Parathyroid adenoma (tissue), 2 donors: ENCODE results near the gene CKAP4.

Experiments used
- H2AFZ ChIP-seq: fragments of 300-600 bp; sonication (generic); one replicate; pipeline ENCODE4 v1.7.0; 2017; ENCODE audit warnings: antibody characterized with exemption, mild to moderate bottlenecking
- H3K27ac ChIP-seq: fragments of 300-600 bp; sonication (generic); one replicate; pipeline ENCODE4 v1.7.0; 2017
- H3K27me3 ChIP-seq: fragments of 300-600 bp; sonication (generic); one replicate; pipeline ENCODE4 v1.7.0; 2017; ENCODE audit warnings: low read length; ENCODE audit not compliant: control insufficient read depth, insufficient read depth
- H3K36me3 ChIP-seq: fragments of 300-600 bp; sonication (generic); one replicate; pipeline ENCODE4 v1.7.0; 2017; ENCODE audit warnings: low read length; ENCODE audit not compliant: control insufficient read depth, insufficient read depth
- H3K4me1 ChIP-seq: fragments of 300-600 bp; sonication (generic); one replicate; pipeline ENCODE4 v1.7.0; 2017; ENCODE audit warnings: control low read depth
- H3K4me2 ChIP-seq: fragments of 300-600 bp; sonication (generic); one replicate; pipeline ENCODE4 v1.7.0; 2017; ENCODE audit warnings: low read length
- H3K4me3 ChIP-seq: fragments of 300-600 bp; sonication (generic); one replicate; pipeline ENCODE4 v1.7.0; 2017; ENCODE audit warnings: low read depth, low read length
- H3K79me2 ChIP-seq: fragments of 300-600 bp; sonication (generic); one replicate; pipeline ENCODE4 v1.7.0; 2017; ENCODE audit warnings: control low read depth
- H3K9ac ChIP-seq: fragments of 300-600 bp; sonication (generic); one replicate; pipeline ENCODE4 v1.7.0; 2017; ENCODE audit warnings: mild to moderate bottlenecking
- H3K9me3 ChIP-seq: fragments of 300-600 bp; sonication (generic); one replicate; pipeline ENCODE4 v1.7.0; 2017; ENCODE audit warnings: low read length; ENCODE audit not compliant: control insufficient read depth
- TF ChIP-seq, protein P1 (sequence below): fragments of 300-600 bp; sonication (generic); IDR thresholded peaks from one replicate; pipeline ENCODE4 v1.7.0; 2017; ENCODE audit warnings: antibody characterized with exemption, mild to moderate bottlenecking
- donor health status: primary hyperparathyroidism.

CKAP4 gene

DNA sequence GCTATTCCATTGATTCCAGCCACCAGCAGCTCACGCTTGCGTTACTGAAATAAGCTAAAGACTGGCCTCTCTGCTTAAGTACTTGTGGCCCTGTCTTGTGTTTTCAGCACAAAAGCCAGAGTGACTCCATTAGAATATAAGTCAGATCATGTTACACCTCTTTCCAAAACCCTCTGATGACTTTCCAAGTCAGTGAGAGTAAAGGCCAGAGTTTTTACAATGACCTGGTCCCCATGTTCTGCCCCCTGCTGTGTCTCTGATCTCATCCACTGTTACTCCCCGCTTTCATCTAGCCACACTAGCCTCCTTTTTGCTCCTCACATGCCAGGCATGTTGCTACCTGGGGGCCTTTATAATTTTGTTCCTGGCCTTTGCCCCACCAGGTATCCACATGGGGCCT lies 6.9 kb upstream of the CKAP4 start:
- no peaks in the 10 kb centered on the region for H3K4me1 ChIP-seq
- no peak overlapping the region for H3K9ac ChIP-seq
- no peaks in the 10 kb centered on the region for H3K9me3 ChIP-seq
- peak overlapping the region; percentile 1 for H2AFZ ChIP-seq
- H3K27ac ChIP-seq: no peak overlapping the region
- no peak overlapping the region for H3K4me3 ChIP-seq
- TF ChIP-seq, protein P1, sequence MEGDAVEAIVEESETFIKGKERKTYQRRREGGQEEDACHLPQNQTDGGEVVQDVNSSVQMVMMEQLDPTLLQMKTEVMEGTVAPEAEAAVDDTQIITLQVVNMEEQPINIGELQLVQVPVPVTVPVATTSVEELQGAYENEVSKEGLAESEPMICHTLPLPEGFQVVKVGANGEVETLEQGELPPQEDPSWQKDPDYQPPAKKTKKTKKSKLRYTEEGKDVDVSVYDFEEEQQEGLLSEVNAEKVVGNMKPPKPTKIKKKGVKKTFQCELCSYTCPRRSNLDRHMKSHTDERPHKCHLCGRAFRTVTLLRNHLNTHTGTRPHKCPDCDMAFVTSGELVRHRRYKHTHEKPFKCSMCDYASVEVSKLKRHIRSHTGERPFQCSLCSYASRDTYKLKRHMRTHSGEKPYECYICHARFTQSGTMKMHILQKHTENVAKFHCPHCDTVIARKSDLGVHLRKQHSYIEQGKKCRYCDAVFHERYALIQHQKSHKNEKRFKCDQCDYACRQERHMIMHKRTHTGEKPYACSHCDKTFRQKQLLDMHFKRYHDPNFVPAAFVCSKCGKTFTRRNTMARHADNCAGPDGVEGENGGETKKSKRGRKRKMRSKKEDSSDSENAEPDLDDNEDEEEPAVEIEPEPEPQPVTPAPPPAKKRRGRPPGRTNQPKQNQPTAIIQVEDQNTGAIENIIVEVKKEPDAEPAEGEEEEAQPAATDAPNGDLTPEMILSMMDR: no peak
- no peaks in the 10 kb centered on the region for H3K36me3 ChIP-seq
- no peaks in the 10 kb centered on the region for H3K27me3 ChIP-seq
- H3K4me2 ChIP-seq: no peak overlapping the region
- no peaks in the 10 kb centered on the region for H3K79me2 ChIP-seq

DNA sequence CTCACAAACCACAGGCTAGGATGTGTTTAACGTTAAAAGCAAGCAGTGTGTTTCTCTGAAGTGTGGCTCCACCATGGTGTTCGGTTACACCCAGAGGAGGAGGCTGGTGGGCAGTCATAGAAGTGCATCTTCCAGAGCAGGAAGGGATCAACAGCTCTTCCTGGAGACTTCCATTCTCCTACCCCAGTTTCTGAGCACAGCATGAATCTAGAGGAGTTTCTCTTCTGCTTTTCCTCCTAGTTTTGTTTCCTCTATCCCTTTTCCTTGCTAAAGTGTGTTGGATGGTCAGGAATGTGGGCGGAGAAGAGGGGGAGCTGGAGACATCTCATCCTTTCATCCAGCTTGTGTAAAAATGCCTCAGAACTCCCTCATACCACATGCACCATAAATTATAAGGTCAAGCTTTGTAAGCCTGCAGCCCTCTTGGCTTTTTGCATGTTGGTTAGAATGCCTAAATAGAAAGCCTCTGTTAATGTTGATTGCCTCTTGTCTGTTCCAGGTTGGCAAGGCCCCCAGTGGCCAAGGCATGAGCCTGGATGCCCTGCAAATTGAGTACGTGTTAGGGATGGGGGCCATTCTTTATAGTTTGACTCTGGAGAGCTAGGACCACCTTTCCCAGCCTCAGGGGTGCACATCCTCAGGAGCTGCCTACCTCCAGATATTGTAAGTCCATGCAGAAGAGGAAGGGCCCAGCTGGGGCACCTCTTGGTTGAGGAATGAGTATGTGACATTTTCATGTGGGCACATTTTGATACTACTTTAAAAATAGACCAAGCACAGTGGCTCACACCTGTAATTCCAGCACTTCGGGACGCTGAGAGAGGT lies 4.0 kb upstream of the CKAP4 start:
- no peaks in the 10 kb centered on the region for H3K27me3 ChIP-seq
- H3K79me2 ChIP-seq: no peaks in the 10 kb centered on the region
- H2AFZ ChIP-seq: no peak overlapping the region
- H3K27ac ChIP-seq: no peak overlapping the region
- no peak overlapping the region for H3K4me3 ChIP-seq
- TF ChIP-seq, protein P1: no peak
- H3K36me3 ChIP-seq: no peaks in the 10 kb centered on the region
- no peaks in the 10 kb centered on the region for H3K4me1 ChIP-seq
- H3K4me2 ChIP-seq: no peak overlapping the region
- H3K9me3 ChIP-seq: no peaks in the 10 kb centered on the region
- H3K9ac ChIP-seq: no peak overlapping the region

DNA sequence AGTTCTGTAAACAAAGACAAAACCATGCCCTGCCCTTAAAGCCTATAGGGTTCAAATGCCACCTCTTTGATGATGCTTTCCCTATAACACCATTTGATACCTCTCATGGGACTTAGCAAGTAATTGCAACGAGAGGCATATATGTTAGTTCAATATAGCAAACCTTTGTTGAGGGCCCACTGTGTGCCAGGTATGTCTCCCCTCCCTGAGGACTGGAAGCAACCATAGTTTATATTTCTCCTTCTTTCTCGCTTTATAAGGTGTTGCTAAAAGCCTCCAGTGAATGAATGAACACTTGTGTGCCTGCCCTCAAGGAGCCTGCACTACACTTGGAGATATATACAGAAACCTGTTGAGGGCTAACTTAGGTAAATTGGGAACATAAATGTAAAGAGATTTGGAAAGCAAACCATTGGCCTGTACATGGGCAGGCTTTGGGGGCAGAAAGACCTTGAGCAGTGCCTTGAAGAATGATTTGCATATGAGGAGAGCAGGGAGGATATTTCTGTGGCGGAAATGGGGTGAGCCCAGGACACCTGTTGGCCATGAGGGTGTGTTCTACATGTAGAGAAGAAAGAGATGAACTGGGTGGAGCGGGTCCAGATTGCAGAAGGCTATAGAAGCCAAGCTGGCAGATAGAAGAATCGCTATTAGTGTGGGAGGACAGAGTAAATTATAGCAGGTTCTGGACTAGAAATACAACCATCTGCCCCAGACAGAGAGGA lies 1.8 kb upstream of the CKAP4 start:
- H3K4me3 ChIP-seq: no peak overlapping the region
- no peak overlapping the region for H3K9ac ChIP-seq
- H3K4me2 ChIP-seq: no peak overlapping the region
- H3K27me3 ChIP-seq: no peaks in the 10 kb centered on the region
- no peak overlapping the region for H2AFZ ChIP-seq
- H3K27ac ChIP-seq: no peak overlapping the region
- H3K36me3 ChIP-seq: no peaks in the 10 kb centered on the region
- H3K9me3 ChIP-seq: no peaks in the 10 kb centered on the region
- H3K4me1 ChIP-seq: peaks cover 11% of the 10 kb centered on the region
- TF ChIP-seq, protein P1: no peak
- peaks cover 11% of the 10 kb centered on the region for H3K79me2 ChIP-seq

DNA sequence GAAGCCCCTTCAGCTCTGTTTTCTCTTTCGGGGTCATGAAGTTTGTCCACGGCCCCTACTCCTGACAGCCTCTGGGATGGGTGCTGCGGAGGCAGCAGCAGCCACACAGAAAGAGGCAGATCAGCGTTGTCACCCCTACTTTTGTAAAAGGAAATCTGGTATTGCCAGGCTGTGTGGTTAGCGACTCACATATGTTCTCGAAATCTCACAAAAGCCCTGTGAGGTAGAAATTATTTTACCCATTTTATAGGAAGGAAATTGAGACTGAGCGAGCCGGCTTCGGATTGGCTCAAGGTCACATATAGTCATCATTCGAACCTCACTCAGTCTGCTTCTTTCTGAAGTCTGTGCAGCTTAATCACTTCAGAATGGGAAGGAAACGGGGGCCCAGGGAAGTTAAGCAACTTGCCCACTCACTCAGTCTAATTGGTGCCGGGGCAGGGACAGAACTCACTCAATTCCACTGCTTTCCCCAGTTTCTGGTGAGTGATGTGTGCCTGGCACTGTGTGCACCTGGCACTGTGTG lies 1.1 kb upstream of the CKAP4 start:
- TF ChIP-seq, protein P1: no peak
- H3K79me2 ChIP-seq: peaks cover 18% of the 10 kb centered on the region
- H3K9ac ChIP-seq: no peak overlapping the region
- no peaks in the 10 kb centered on the region for H3K36me3 ChIP-seq
- H3K4me3 ChIP-seq: no peak overlapping the region
- H2AFZ ChIP-seq: peak overlapping the region; percentile 83
- H3K27me3 ChIP-seq: no peaks in the 10 kb centered on the region
- H3K9me3 ChIP-seq: no peaks in the 10 kb centered on the region
- H3K4me1 ChIP-seq: peaks cover 11% of the 10 kb centered on the region
- H3K4me2 ChIP-seq: peak overlapping the region; percentile 93
- H3K27ac ChIP-seq: peak overlapping the region; percentile 91
